HepG2 (cell line): Measurements from ENCODE around the gene OPRL1. TPM values are rescaled to one million over a fixed set of nuclear protein-coding genes. Genes with fewer than 3 reads are reported as not detected.

Source experiments
- AFF4 ChIP-seq: sonication (generic); formaldehyde crosslinking; IDR thresholded peaks from 2 replicates; pipeline ENCODE4 v1.4.0; 2020; ENCODE audit warnings: missing genetic modification reagents
- BCL6 ChIP-seq: IDR thresholded peaks from 2 replicates; pipeline ENCODE4 v1.6.1; 2016; ENCODE audit warnings: missing genetic modification reagents, missing compliant biosample characterization
- CREB1 ChIP-seq, 2 experiments: fragments of 450-650 bp in 1 of 2; IDR thresholded peaks; 2 replicates each; pipeline ENCODE4 v1.6.1; 2016 to 2017; ENCODE audit warnings: control low read depth in 1 of 2, mild to moderate bottlenecking in 1 of 2, missing compliant biosample characterization in 1 of 2, missing genetic modification characterization in 1 of 2
- GTF2F1 ChIP-seq: fragments of 150-350 bp; IDR thresholded peaks from 2 replicates; pipeline ENCODE4 v1.6.1; 2014; ENCODE audit warnings: low read length
- MIXL1 ChIP-seq: IDR thresholded peaks from 2 replicates; pipeline ENCODE4 v1.6.1; 2016
- PLRG1 ChIP-seq: fragments of 450-650 bp; conservative IDR thresholded peaks from 2 replicates; pipeline ENCODE4 v1.6.1; 2016
- PREB ChIP-seq: sonication (generic); formaldehyde crosslinking; IDR thresholded peaks from 2 replicates; pipeline ENCODE4 v1.4.0; 2020; ENCODE audit warnings: missing genetic modification reagents
- PRPF4 ChIP-seq: fragments of 200-400 bp; formaldehyde crosslinking; IDR thresholded peaks from 2 replicates; pipeline ENCODE4 v1.6.1; 2016; ENCODE audit warnings: low read length, low read depth; ENCODE audit not compliant: poor library complexity, severe bottlenecking
- RBAK ChIP-seq: sonication (generic); formaldehyde crosslinking; IDR thresholded peaks from 2 replicates; pipeline ENCODE4 v1.5.1; 2020; ENCODE audit warnings: mild to moderate bottlenecking, missing genetic modification reagents
- SMARCE1 ChIP-seq: fragments of 450-650 bp; IDR thresholded peaks from 2 replicates; pipeline ENCODE4 v1.6.1; 2017; ENCODE audit warnings: borderline replicate concordance
- SMYD3 ChIP-seq: sonication (generic); formaldehyde crosslinking; IDR thresholded peaks from 2 replicates; pipeline ENCODE4 v1.8.1; 2023; ENCODE audit warnings: mild to moderate bottlenecking, missing genetic modification reagents
- SOX13 ChIP-seq, 3 experiments: fragments of 450-650 bp in 1 of 3; sonication (generic) in 1 of 3; formaldehyde crosslinking in 1 of 3; IDR thresholded peaks in 2 of 3; conservative IDR thresholded peaks in 1 of 3; 2 replicates each; pipeline versions ENCODE4 v1.5.0 to v1.6.1; 2016 to 2020; ENCODE audit warnings: antibody characterized with exemption in 1 of 3, mild to moderate bottlenecking in 1 of 3, missing compliant biosample characterization in 1 of 3, missing genetic modification reagents in 1 of 3, moderate library complexity in 1 of 3
- TEAD3 ChIP-seq: optimal IDR thresholded peaks from 2 replicates; pipeline ENCODE3; 2016; ENCODE audit warnings: borderline replicate concordance
- ZBTB10 ChIP-seq: sonication (generic); formaldehyde crosslinking; IDR thresholded peaks from 2 replicates; pipeline ENCODE4 v1.4.0; 2020; ENCODE audit warnings: missing genetic modification reagents, borderline replicate concordance
- ZFX ChIP-seq: sonication (generic); formaldehyde crosslinking; IDR thresholded peaks from 2 replicates; pipeline ENCODE4 v1.4.0; 2020; ENCODE audit warnings: mild to moderate bottlenecking, low read depth, missing genetic modification reagents, moderate library complexity
- ZKSCAN8 ChIP-seq: IDR thresholded peaks from 2 replicates; pipeline ENCODE4 v1.6.1; 2016; ENCODE audit warnings: borderline replicate concordance, missing genetic modification reagents, missing compliant biosample characterization
- ZMYM2 ChIP-seq: sonication (generic); formaldehyde crosslinking; IDR thresholded peaks from 2 replicates; pipeline ENCODE4 v1.8.0; 2022; ENCODE audit warnings: mild to moderate bottlenecking, missing genetic modification reagents
- ZNF121 ChIP-seq: sonication (generic); formaldehyde crosslinking; IDR thresholded peaks from 2 replicates; pipeline ENCODE4 v1.5.0; 2020; ENCODE audit warnings: mild to moderate bottlenecking, missing genetic modification reagents
- ZNF562 ChIP-seq: sonication (generic); formaldehyde crosslinking; IDR thresholded peaks from 2 replicates; pipeline ENCODE4 v1.8.0; 2022; ENCODE audit warnings: missing genetic modification reagents, borderline replicate concordance
- ZNF773 ChIP-seq: sonication (generic); formaldehyde crosslinking; IDR thresholded peaks from 2 replicates; pipeline ENCODE4 v1.4.0; 2020; ENCODE audit warnings: missing genetic modification reagents, borderline replicate concordance
- ZNF782 ChIP-seq: sonication (generic); formaldehyde crosslinking; IDR thresholded peaks from 2 replicates; pipeline ENCODE4 v1.4.0; 2020; ENCODE audit warnings: missing genetic modification reagents, mild to moderate bottlenecking, borderline replicate concordance
- ZNF816 ChIP-seq: sonication (generic); formaldehyde crosslinking; IDR thresholded peaks from 2 replicates; pipeline ENCODE4 v1.8.0; 2022; ENCODE audit warnings: missing genetic modification reagents, mild to moderate bottlenecking, borderline replicate concordance
- polyA plus RNA-seq, 8 experiments: library from polyadenylated mRNA; depleted of rRNA in 3 of 8; stranded (reverse) in 7 of 8; unstranded in 1 of 8; fragments of >200 nt; fragmentation: Illumina TruSeq in 4 of 8; extraction: Trizol in 4 of 8; gene quantifications; 2 replicates each; pipeline versions ENCODE4 v1.2.1 to v1.2.3, GENCODE V29; 2011 to 2016; ENCODE audit warnings: low read depth in 4 of 8, missing spikeins in 1 of 8, mixed read lengths in 1 of 8; ENCODE audit not compliant: insufficient read depth in 1 of 8
- total RNA-seq, 5 experiments: library from RNA; depleted of rRNA; stranded (reverse); fragments of >200 nt; fragmentation: Illumina TruSeq; extraction: Trizol; gene quantifications; 2 replicates each; pipeline ENCODE4 v1.2.3, GENCODE V29; 2016; ENCODE audit warnings: low read depth in 1 of 5

The OPRL1 gene
- total and polyA plus RNA-seq, 2 of the 13 experiments (the other 11 are each of a cell fraction or from before 2014, with no cell fraction given), result 0.35 to 0.71 TPM

- TF ChIP-seq PRPF4 (no peak), ZBTB10 (CRISPR knock-in tag) (peak; percentile 99), RBAK (CRISPR knock-in tag) (0 out of 2 replicates have a peak, but pooled peaks have one; percentile 15), ZFX (peak; percentile 97), SOX13 (IDR thresholded peaks at IDR 0.05) (no peak), SOX13 (CRISPR knock-in tag; conservative IDR thresholded peaks at IDR 0.05 in 1 of 2, IDR thresholded peaks at IDR 0.05 in 1 of 2) (peak in 1 of 2 experiments; percentile 31; a peak in 1 of 4 replicates), AFF4 (peak; percentile 29; the same call in 1 of the 2 replicates), PREB (CRISPR knock-in tag) (no peak), CREB1 (IDR thresholded peaks at IDR 0.05) (no peak), CREB1 (CRISPR knock-in tag; IDR thresholded peaks at IDR 0.05) (no peak), ZNF562 (no peak), BCL6 (CRISPR knock-in tag) (no peak), TEAD3 (CRISPR knock-in tag) (no peak), GTF2F1 (no peak), SMARCE1 (no peak), ZMYM2 (CRISPR knock-in tag) (peak; percentile 27; the same call in 1 of the 2 replicates), ZNF773 (CRISPR knock-in tag) (0 out of 2 replicates have a peak, but pooled peaks have one; percentile 51), SMYD3 (CRISPR knock-in tag) (peak; percentile 95), ZNF782 (CRISPR knock-in tag) (no peak), ZNF816 (no peak), MIXL1 (CRISPR knock-in tag) (peak; percentile 32; the same call in 1 of the 2 replicates), ZNF121 (no peak; the same call in 1 of the 2 replicates), PLRG1 (no peak), ZKSCAN8 (CRISPR knock-in tag) (peak; percentile 13; the same call in 1 of the 2 replicates)
Observed at GRCh38 chr20:64050261-64051032, 29.4 kb upstream of the OPRL1 start (continued).
